HK-2 (cell line): Measurements from ENCODE around the gene CECR2.

Source experiments
- DNase-seq: peaks from one replicate; pipeline ENCODE4 v3.0.0-alpha.2; 2018; ENCODE audit not compliant: unreplicated experiment

Gene CECR2

GRCh38 chr22:17606496-17606895 lies 237.2 kb downstream of the CECR2 start:
- no peak for DNase-seq
